Measurements from ENCODE around the gene PGLYRP1.

Gene PGLYRP1

DNA sequence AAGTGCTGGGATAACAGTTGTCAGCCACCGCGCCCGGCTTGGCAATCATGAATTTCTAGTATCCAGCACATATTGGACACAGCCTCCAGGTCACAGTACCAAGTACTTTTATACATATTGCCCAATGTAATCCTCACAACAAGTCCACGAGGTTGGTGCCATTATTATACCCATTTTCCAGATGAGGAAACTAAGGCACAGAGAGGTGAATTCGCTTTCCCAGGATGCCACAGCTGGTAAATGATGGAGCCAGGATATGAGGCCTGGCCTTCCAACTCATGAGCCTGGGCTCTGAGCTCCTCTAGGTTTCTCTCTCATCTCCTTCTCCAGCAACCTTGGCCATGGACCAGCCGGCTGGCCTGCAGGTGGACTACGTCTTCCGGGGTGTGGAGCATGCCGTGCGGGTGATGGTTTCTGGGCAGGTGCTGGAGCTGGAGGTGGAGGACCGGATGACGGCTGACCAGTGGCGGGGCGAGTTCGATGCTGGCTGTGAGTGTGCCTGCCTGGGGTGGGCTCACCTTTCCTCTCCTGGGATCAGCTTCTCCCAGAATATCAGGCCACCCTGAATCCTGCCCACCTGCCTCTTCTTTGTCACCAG is 20.1 kb downstream of the PGLYRP1 start:
- DNase-seq (ENCODE audit: low spot score in 2 of 2) = no peak
- in situ Hi-C loops (cut with MboI; ENCODE audit: low sequenced_read_pairs) = no loop called here
- H3K36me3 ChIP-seq (replicated peaks) = no peaks in the 10 kb centered on the region; the same call in 1 of the 2 replicates
- H3K27me3 ChIP-seq (ENCODE audit: low read depth) = no peaks in the 10 kb centered on the region
- H3K4me3 ChIP-seq = no peak overlapping the region
- H3K9me3 ChIP-seq = no peaks in the 10 kb centered on the region
- no peaks in the 10 kb centered on the region for H3K4me1 ChIP-seq

DNA sequence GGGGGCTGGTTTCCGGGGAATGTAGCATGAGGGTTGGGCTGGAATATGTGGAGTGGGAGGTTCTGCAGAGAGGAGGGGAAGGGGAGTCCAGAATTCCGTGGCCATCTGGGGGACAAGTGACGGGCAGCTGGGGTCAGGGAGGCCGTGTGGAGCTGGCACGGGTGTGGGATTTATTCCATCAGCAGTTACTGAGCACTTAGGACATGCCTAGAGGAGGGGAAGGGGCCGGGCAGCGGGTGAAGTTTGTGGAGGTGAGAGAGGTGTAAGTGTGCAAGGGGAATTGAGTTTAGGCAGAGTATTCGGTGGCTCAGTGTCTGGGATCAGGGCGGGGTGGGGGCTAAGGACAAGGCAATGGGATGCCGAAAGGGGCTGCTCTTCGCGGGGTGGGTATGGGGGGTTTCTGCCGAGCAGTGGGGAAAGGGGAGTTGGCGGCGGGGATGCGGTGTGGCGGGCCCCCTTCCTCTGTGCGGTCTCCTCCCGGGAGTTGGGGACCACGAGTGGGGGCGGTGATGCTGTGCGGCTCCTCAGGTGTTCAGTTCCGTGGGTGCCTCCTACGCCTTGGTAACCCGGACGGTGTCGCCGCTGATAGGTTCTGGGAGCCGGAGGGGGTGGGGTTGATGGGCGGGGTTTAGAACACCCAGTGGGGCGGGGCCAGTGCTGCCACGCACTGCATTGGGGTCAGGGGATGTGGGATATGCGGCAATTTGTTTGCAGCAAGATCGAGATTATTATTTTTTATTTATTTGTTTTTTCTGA is 22.2 kb downstream of the PGLYRP1 start:
- DNase-seq (ENCODE audit: low spot score in 2 of 2) = peak in 1 of 2 experiments; percentile 48
- Histone ChIP-seq H3K27me3 (ENCODE audit: low read depth) (no peaks in the 10 kb centered on the region), H3K4me1 (no peaks in the 10 kb centered on the region; the same call in 1 of the 2 replicates), H3K36me3 (replicated peaks) (no peaks in the 10 kb centered on the region), H3K4me3 (no peak overlapping the region), H3K9me3 (no peaks in the 10 kb centered on the region)
- in situ Hi-C loops (cut with MboI; ENCODE audit: low sequenced_read_pairs) = no loop called here

DNA sequence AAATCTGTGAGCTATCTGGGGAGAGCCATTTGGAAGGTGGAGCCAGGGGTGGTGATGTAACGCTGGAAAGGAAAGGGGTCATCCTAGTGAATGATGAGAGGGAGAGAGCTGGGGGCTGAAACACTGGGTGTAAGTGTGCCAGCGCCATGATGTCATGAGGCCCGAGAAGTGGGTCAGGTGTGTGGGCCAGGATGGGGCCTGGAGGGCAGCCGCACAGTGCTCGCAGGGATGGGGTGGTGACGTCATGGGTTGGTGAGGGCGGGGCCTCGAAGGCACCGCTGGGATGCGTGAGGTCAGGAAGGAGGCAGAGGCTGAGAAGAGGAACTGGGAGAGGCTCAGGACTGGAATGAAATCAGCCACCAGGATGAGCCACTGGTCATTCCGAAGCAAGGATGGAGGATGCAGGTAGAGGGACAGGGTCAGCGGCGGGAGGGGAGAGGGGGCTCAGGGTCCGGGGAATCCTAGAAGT is 23.2 kb downstream of the PGLYRP1 start:
- no peak for DNase-seq (ENCODE audit: low spot score in 2 of 2)

DNA sequence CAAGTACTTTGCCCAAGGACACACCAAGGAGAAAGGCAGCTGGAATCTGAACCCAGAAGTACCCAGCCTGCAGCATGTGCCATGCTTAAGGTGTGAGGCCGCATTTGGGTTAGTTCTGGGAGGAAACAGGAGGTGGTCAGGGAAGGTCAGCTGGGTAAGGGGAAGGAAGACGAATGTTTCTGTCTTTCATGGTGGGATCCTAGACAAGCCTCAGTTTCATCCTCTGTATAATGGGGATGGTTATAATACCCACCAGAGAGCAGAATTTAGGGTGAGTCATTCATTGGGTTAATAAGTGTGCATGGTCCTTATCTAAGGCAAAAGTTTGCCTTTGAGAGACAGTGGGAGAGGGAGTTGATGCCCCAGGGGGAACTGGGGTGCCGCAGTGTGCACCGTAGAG is 24.0 kb downstream of the PGLYRP1 start:
- no peaks in the 10 kb centered on the region for H3K36me3 ChIP-seq (replicated peaks)
- H3K4me1 ChIP-seq = peaks cover 4% of the 10 kb centered on the region
- H3K4me3 ChIP-seq = no peak overlapping the region
- in situ Hi-C loops (cut with MboI; ENCODE audit: low sequenced_read_pairs) = no loop called here
- H3K9me3 ChIP-seq = no peaks in the 10 kb centered on the region
- H3K27me3 ChIP-seq (ENCODE audit: low read depth) = no peaks in the 10 kb centered on the region
- DNase-seq (ENCODE audit: low spot score in 2 of 2) = no peak

More for the DNA sequence above, 23.2 kb downstream of the PGLYRP1 start:
- in situ Hi-C loops (cut with MboI; ENCODE audit: low sequenced_read_pairs) = no loop called here
- Histone ChIP-seq H3K27me3 (ENCODE audit: low read depth) (no peaks in the 10 kb centered on the region), H3K36me3 (replicated peaks) (no peaks in the 10 kb centered on the region), H3K9me3 (no peaks in the 10 kb centered on the region), H3K4me1 (no peaks in the 10 kb centered on the region; the same call in none of the 2 replicates), H3K4me3 (no peak overlapping the region)

DNA sequence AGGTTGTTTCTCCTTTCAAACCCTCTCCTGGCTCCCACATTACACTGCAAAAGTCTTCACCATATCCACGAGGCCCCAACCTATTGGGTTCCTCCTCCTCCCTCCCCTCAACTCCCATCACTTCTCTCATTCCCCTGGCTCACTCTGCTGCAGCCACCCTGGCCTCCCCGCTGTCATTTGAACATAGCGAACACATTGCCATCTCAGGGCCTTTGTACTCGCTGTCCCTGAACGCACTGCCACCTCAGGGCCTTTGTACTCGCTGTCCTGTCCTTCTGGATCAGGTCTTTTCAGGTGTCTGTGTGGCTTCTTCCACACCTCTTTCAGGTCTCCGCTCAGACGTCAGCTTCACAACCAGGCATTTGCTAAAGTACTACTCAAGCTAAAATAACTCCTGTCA is 25.9 kb downstream of the PGLYRP1 start:
- Histone ChIP-seq H3K9me3 (no peaks in the 10 kb centered on the region), H3K4me3 (no peak overlapping the region), H3K4me1 (peaks cover 4% of the 10 kb centered on the region), H3K36me3 (replicated peaks) (no peaks in the 10 kb centered on the region), H3K27me3 (ENCODE audit: low read depth) (no peaks in the 10 kb centered on the region)
- in situ Hi-C loops (cut with MboI; ENCODE audit: low sequenced_read_pairs) = no loop called here
- no peak for DNase-seq (ENCODE audit: low spot score in 2 of 2)

DNA sequence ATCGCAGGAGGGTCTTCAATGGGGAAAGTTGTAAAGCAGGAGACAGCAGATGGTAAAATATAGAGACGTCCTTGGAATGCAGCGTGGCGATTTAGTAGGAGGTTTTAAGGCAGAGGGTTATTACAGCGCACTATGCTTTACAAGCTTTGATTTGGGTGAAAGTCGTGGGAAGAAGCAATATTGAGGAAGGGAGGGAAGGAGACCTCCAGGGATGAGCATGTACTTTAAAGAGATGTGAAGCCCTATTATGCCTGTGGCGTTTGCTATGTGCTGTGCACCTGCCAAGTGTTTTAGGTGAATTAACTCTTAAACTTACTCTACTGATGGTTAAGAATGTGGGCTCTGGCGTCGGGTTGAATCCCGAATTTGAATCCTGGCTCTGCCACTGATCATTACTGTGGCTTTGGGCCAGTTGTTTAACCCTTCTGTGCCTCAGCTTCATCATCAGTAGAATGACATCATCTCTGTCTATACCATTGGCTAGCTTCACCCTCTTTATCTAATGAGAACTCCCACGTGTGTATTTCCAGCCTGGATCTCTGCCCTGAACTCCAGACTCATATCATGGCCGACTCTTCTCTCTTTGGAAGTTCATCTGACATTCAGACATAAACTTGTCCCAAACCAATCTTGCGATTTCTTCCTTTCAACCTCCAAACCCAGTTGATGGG is 27.0 kb downstream of the PGLYRP1 start:
- H3K4me3 ChIP-seq = peak overlapping the region; percentile 84
- no peak for DNase-seq (ENCODE audit: low spot score in 2 of 2)
- peaks cover 4% of the 10 kb centered on the region for H3K4me1 ChIP-seq
- no peaks in the 10 kb centered on the region for H3K27me3 ChIP-seq (ENCODE audit: low read depth)
- in situ Hi-C loops (cut with MboI; ENCODE audit: low sequenced_read_pairs) = no loop called here
- H3K9me3 ChIP-seq = no peaks in the 10 kb centered on the region
- no peaks in the 10 kb centered on the region for H3K36me3 ChIP-seq (replicated peaks)

- Histone ChIP-seq H3K4me3 (peak within 1 kb of the TSS; percentile 84), H3K27me3 (ENCODE audit: low read depth) (peaks cover 4% of the 10 kb centered on the region; the same call in 1 of the 2 replicates), H3K36me3 (replicated peaks) (no peaks in the 10 kb centered on the region), H3K9me3 (no peaks in the 10 kb centered on the region), H3K4me1 (peaks cover 4% of the 10 kb centered on the region)
- in situ Hi-C loops (cut with MboI; ENCODE audit: low sequenced_read_pairs) = no loop called here
- DNase-seq (ENCODE audit: low spot score in 2 of 2) = peak; percentile 96 to 97
Observed at GRCh38 chr19:45994998-45995714, 27.7 kb downstream of the PGLYRP1 start, which contains the start of gene CCDC61. CCDC61 (plus strand) TSS chr19:45995467; CDS start chr19:46003019, 7,552 bp downstream.

DNA sequence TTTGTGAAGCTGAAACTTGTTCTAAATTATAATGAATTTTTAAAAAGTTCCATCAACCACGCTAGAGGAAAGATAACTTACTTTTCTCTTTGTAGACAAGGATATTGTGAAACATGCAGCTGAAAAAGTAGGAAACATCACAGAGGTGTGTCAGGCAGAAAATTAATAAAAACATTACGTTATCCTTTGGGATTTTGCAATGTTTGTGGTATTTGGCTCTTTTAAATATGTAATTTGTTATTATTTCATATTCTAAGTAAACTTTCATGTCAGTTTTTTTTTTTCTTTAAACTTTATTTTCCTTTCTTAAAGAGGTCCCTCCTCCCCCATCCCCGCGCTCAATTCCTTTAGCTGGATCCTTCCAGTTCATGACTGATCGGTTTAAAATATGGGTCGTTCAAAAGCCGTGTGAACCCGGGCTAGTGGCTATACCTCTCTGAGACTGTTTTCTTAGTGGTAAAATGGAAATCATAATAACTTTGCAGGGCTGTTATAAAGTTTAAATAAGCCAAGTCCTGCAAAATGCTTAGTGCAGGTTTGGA is 28.3 kb downstream of the PGLYRP1 start:
- peaks cover 9% of the 10 kb centered on the region for H3K27me3 ChIP-seq (ENCODE audit: low read depth)
- H3K4me1 ChIP-seq = peaks cover 4% of the 10 kb centered on the region
- no peaks in the 10 kb centered on the region for H3K9me3 ChIP-seq
- H3K4me3 ChIP-seq = peak overlapping the region; percentile 32
- in situ Hi-C loops (cut with MboI; ENCODE audit: low sequenced_read_pairs) = no loop called here
- H3K36me3 ChIP-seq (replicated peaks) = no peaks in the 10 kb centered on the region
- DNase-seq (ENCODE audit: low spot score in 2 of 2) = peak in 1 of 2 experiments; percentile 33

GRCh38 chr19:45990113-45990728 is 32.6 kb downstream of the PGLYRP1 start:
- no peak for DNase-seq (ENCODE audit: low spot score in 2 of 2)
- in situ Hi-C loops (cut with MboI; ENCODE audit: low sequenced_read_pairs) = no loop called here
- H3K4me1 ChIP-seq = peaks cover 4% of the 10 kb centered on the region
- H3K36me3 ChIP-seq (replicated peaks) = no peaks in the 10 kb centered on the region
- no peak overlapping the region for H3K4me3 ChIP-seq
- H3K27me3 ChIP-seq (ENCODE audit: low read depth) = peaks cover 9% of the 10 kb centered on the region
- no peaks in the 10 kb centered on the region for H3K9me3 ChIP-seq

- DNase-seq (ENCODE audit: low spot score in 2 of 2) = no peak
- H3K4me1 ChIP-seq = no peaks in the 10 kb centered on the region
- peaks cover 7% of the 10 kb centered on the region for H3K27me3 ChIP-seq (ENCODE audit: low read depth)
- no peak overlapping the region for H3K4me3 ChIP-seq
- no peaks in the 10 kb centered on the region for H3K36me3 ChIP-seq (replicated peaks)
- in situ Hi-C loops (cut with MboI; ENCODE audit: low sequenced_read_pairs) = no loop called here
- H3K9me3 ChIP-seq = no peaks in the 10 kb centered on the region
Observed at GRCh38 chr19:45985321-45985720, 37.5 kb downstream of the PGLYRP1 start.

DNA sequence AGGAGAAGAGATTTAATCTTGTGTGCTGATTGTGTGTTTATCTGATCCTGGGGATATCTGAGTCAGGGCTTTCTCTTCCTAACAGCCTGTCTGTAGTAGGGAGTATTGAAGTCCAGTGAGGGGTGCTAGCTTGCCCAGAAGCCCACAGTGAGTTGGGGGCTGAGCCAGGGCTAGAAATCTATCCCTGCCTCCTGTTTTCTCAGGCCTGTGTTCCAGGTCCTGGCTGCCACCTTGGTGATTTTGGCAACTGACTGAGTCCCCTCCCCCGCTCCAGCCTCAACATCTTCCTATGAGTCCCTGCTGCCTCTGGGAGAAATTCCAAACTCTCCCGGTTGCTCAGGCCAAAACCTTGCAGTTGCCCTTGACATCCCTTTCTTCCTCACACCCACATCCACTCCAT is 41.5 kb downstream of the PGLYRP1 start:
- DNase-seq (ENCODE audit: low spot score in 2 of 2) = no peak
- Histone ChIP-seq H3K9me3 (no peaks in the 10 kb centered on the region), H3K36me3 (replicated peaks) (no peaks in the 10 kb centered on the region), H3K4me1 (no peaks in the 10 kb centered on the region), H3K27me3 (ENCODE audit: low read depth) (peaks cover 4% of the 10 kb centered on the region; the same call in 1 of the 2 replicates), H3K4me3 (no peak overlapping the region)
- in situ Hi-C loops (cut with MboI; ENCODE audit: low sequenced_read_pairs) = no loop called here

DNA sequence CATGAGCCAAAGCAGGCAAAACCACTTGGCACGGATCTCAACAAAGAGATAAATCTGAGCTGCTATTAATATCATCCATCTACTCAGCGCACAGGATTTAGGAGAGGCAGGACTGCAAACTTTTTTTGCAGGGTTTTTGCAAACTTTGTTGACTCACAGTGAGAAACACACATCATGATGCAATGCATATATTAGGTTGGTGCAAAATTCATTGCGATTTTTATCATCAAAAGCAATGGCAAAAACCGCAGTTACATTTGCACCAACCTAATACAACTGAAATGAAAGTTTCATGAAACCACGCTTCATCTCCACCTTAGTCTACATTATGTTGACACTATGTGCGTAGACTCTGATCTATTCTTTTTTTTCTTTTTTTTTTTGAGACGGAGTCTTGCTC is 44.7 kb downstream of the PGLYRP1 start:
- Histone ChIP-seq H3K4me3 (no peak overlapping the region), H3K36me3 (replicated peaks) (no peaks in the 10 kb centered on the region), H3K27me3 (ENCODE audit: low read depth) (peaks cover 7% of the 10 kb centered on the region; the same call in 1 of the 2 replicates), H3K9me3 (no peaks in the 10 kb centered on the region), H3K4me1 (no peaks in the 10 kb centered on the region)
- no peak for DNase-seq (ENCODE audit: low spot score in 2 of 2)
- in situ Hi-C loops (cut with MboI; ENCODE audit: low sequenced_read_pairs) = no loop called here

GRCh38 chr19:45976178-45976577 is 46.7 kb downstream of the PGLYRP1 start:
- no peaks in the 10 kb centered on the region for H3K36me3 ChIP-seq (replicated peaks)
- H3K27me3 ChIP-seq (ENCODE audit: low read depth) = peaks cover 20% of the 10 kb centered on the region
- peak in 1 of 2 experiments; percentile 42 for DNase-seq (ENCODE audit: low spot score in 2 of 2)
- no peaks in the 10 kb centered on the region for H3K4me1 ChIP-seq
- no peak overlapping the region for H3K4me3 ChIP-seq
- in situ Hi-C loops (cut with MboI; ENCODE audit: low sequenced_read_pairs) = no loop called here
- H3K9me3 ChIP-seq = no peaks in the 10 kb centered on the region
